HG02763 (cell line): ENCODE data around the gene CSF1.

Experiments
- ATAC-seq: cut with Tn5 transposase; IDR thresholded peaks from one replicate; pipeline ENCODE4 v1.9.1; 2021; ENCODE audit warnings: mild to moderate bottlenecking, moderate library complexity; ENCODE audit not compliant: unreplicated experiment

The CSF1 gene

DNA sequence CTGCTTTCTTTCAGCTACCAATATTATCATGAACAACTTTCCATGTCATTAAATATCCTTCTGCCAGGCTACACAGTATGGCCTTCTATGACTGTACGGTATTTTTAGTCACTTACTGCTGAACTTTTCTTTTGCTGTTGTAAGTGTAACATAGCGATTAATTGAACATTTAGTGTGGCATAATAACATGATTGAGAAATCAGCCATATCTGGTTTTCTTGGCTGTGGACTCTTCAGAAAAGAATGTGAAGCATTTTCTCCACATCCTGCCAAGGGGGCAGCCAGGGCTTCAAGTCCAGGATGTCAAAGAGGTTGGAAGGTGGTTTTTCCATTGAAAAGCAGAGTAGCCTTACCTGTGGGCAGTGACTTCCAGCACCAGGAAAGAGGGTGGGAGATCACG, 65.1 kb downstream of the CSF1 start:
- no peak for ATAC-seq

GRCh38 chr1:109976762-109977161, 66.1 kb downstream of the CSF1 start:
- no peak for ATAC-seq

DNA sequence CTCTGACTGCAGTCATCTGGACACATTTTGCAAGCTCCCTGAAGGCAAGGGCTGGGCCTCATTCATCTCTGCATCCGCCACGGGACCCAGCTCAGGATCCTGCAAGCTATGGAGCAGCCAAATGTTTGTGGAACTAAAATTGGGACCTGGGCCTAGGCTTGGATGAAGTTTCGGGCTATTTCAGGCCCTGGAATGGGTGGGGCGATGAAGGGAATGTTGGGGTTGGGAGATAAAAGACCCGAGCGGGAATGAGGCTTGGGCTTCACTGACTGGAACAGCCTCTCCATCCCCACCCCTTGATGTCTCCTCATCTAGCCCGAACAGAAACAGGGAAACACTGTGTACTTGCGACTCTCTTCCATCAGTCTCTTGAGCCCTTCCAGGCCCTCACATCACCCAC, 66.6 kb downstream of the CSF1 start:
- ATAC-seq = no peak

DNA sequence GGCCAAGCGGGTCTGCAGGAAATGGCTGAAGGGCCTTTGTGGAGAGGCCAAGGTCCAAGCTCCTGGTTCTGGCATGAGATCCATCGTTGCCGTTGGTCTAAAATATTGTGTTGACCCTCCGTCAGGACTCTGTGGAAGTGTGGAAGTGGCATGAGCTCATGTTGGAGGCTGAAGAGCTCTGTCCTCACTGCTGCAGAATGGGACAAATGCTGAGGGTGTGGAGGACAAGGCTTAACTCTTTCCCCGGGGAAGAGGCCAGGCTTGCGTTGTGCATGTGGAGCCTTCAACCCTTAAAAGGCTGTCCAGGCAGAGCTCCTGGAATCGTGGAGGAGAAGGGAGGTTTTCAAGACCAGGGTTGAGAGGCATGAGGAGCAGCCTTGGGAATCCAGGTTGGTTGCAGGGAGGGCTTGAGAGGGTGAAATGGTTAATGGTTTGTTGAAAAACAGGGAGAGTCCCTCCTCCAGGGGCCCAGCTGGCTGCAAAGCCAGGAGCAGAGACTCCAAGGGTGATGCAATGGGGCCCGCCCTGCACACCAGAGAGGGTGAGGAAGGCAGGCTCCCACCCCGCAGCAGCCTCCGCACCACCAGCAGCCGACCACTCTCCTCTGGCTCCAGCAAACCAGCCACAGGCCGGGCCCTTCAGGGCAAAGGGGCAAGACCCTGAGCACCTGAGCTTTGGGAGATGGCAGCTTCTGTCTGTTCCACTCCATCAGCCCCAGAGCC, 67.2 kb downstream of the CSF1 start:
- no peak for ATAC-seq

- no peak for ATAC-seq
These were observed 68.3 kb downstream of the CSF1 start for GRCh38 chr1:109978761-109979488.

DNA sequence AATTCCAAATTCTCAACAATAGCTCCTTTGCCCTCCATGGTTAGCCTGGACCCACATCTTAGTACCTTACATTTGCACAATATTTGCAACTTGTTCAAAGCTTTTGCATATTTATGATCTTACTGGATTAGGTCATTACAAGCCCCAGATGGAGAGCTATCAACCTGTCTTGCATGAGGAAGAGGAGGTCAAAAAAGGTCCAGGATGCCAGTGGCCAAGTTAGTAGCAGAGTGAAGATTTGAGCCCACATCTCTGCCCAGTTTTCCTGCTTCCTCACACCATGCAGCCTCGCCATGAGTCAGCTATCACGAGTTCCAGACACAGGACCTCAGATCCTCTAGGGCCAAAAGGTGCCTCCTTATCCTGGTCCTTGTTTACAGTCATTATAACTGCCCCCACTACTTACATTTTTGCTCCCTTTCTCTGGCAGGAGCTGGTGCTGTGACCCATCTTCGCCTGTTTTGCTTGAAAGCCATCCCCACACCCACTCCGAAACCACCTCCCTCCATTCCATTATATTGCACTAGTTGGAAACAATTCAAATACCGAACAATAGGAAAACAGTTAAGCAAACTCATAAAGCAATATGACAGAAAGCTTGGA, 68.9 kb downstream of the CSF1 start:
- no peak for ATAC-seq
